A673 (cell line): Measurements from ENCODE around the gene PRKACG. TPM values are rescaled to one million over a fixed set of nuclear protein-coding genes. Genes with fewer than 3 reads are reported as not detected.

ENCODE experiments used
- BruUV-seq: library from RNA; stranded (reverse); fragments of 400-500 nt; replicated peaks from 2 replicates; lab custom pipeline; 2021; lab: Mats Ljungman, UMichigan
- CTCF ChIA-PET: fragments of 300-600 bp; sonication (Branson Sonifier 250); formaldehyde crosslinking; loops from one replicate; lab custom pipeline; 2022; ENCODE audit warnings: antibody characterized with exemption; lab: Charles Lee
- POLR2A ChIA-PET: fragments of 300-600 bp; sonication (Branson Sonifier 250); formaldehyde crosslinking; loops from one replicate; lab custom pipeline; 2022; ENCODE audit warnings: antibody characterized with exemption; ENCODE audit not compliant: low non-redundant PET; lab: Charles Lee
- DNase-seq: peaks from one replicate; pipeline ENCODE4 v3.0.0-alpha.2; 2015; ENCODE audit warnings: low spot score
- H3K27ac ChIP-seq: fragments of 200-600 bp; sonication (generic); 2 replicates; pipeline ENCODE4 v1.5.1; 2016; ENCODE audit warnings: mixed run types, low read depth, mild to moderate bottlenecking, mixed read lengths, antibody characterized with exemption, low read length; ENCODE audit not compliant: poor library complexity, severe bottlenecking
- H3K27me3 ChIP-seq: fragments of 200-600 bp; sonication (generic); replicated peaks from 2 replicates; pipeline ENCODE4 v1.6.1; 2017; ENCODE audit warnings: mixed run types, low read depth, mild to moderate bottlenecking, mixed read lengths, antibody characterized with exemption, low read length; ENCODE audit not compliant: insufficient read depth, poor library complexity
- H3K36me3 ChIP-seq: fragments of 200-600 bp; sonication (generic); 2 replicates; pipeline ENCODE4 v1.6.1; 2016; ENCODE audit warnings: mixed run types, mild to moderate bottlenecking, mixed read lengths, antibody characterized with exemption, low read length; ENCODE audit not compliant: insufficient read depth, poor library complexity, severe bottlenecking
- H3K4me1 ChIP-seq: fragments of 200-600 bp; sonication (generic); 2 replicates; pipeline ENCODE4 v1.6.1; 2017; ENCODE audit warnings: mixed run types, mild to moderate bottlenecking, mixed read lengths, antibody characterized with exemption, low read length; ENCODE audit not compliant: insufficient read depth, poor library complexity, severe bottlenecking
- H3K4me3 ChIP-seq: fragments of 200-600 bp; sonication (generic); 2 replicates; pipeline ENCODE4 v1.5.1; 2016; ENCODE audit warnings: low read depth, mixed run types, mild to moderate bottlenecking, mixed read lengths, low read length; ENCODE audit not compliant: poor library complexity, severe bottlenecking
- H3K9me3 ChIP-seq: fragments of 200-600 bp; sonication (generic); 2 replicates; pipeline ENCODE4 v1.6.1; 2016; ENCODE audit warnings: mixed run types, low read depth, mild to moderate bottlenecking, mixed read lengths, antibody characterized with exemption, low read length; ENCODE audit not compliant: poor library complexity, severe bottlenecking
- CTCF ChIP-seq: fragments of 300-800, 200-600 bp; sonication (generic); conservative IDR thresholded peaks from 2 replicates; pipeline ENCODE4 v1.5.1; 2017; ENCODE audit warnings: low read depth, mild to moderate bottlenecking, antibody characterized with exemption, low read length, moderate library complexity, mixed read lengths
- EZH2 ChIP-seq: fragments of 200-600 bp; sonication (generic); IDR thresholded peaks from 2 replicates; pipeline ENCODE4 v1.6.1; 2017; ENCODE audit warnings: borderline replicate concordance, low read depth, mild to moderate bottlenecking, mixed read lengths, antibody characterized with exemption, low read length; ENCODE audit not compliant: poor library complexity, severe bottlenecking
- intact Hi-C: fragments of 100-400 bp; cut with micrococcal nuclease; formaldehyde crosslinking; loops from one replicate; pipeline ENCODE4 v1.10.0; 2022; ENCODE audit not compliant: unreplicated experiment
- total RNA-seq: library from RNA; stranded (reverse); gene quantifications from 2 replicates; pipeline ENCODE4 v1.2.3, GENCODE V29; 2021

Gene PRKACG
- total RNA-seq, 1 experiment from 2014 or later, result not detected

GRCh38 chr9:68979538-68980314, 34.2 kb downstream of the PRKACG start:
- peak; percentile 9 for DNase-seq
- ChIA-PET POLR2A (no interaction called here), CTCF (interaction anchor here (0.5 kb wide), 1 partner anchor 18 kb away, joined by 3 read pairs; no protein-coding TSS in a partner anchor)
- Histone ChIP-seq H3K27me3 (peaks cover 10% of the 10 kb centered on the region), H3K9me3 (no peaks in the 10 kb centered on the region), H3K4me3 (no peak overlapping the region), H3K36me3 (no peaks in the 10 kb centered on the region), H3K27ac (no peak overlapping the region), H3K4me1 (peaks cover 16% of the 10 kb centered on the region)
- no peak for TF ChIP-seq CTCF
- BruUV-seq, result no TSS peak
- intact Hi-C loops, result no loop called here

- ChIA-PET POLR2A (no interaction called here), CTCF (no interaction called here)
- TF ChIP-seq CTCF (no peak), EZH2 (no peak)
- no TSS peak for BruUV-seq
- no peak overlapping the region for H3K4me3 ChIP-seq
- peaks cover 16% of the 10 kb centered on the region for H3K4me1 ChIP-seq
- H3K27me3 ChIP-seq, result peaks cover 6% of the 10 kb centered on the region
- DNase-seq, result no peak
- H3K27ac ChIP-seq, result no peak overlapping the region
- intact Hi-C loops, result no loop called here
- H3K9me3 ChIP-seq, result no peaks in the 10 kb centered on the region
- no peaks in the 10 kb centered on the region for H3K36me3 ChIP-seq
Observed at GRCh38 chr9:68978501-68978900, 35.4 kb downstream of the PRKACG start.

DNA sequence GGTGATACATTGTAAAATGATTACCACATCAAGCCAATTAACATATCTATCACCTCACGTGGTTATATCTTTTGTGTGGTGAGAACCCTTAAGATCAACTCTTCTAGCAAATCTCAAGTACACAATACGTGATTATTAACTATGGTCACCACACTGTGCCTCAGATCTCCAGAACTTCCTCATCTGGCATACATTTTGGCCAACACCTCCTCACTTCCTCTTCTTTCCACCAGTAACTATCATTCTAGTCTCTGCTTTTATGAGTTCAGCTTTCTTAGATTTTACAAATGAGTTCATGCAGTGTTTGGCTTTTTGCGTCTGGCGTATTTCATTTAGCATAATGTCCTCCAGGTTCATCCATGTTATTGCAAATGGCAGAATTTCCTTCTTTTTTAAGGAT, 35.8 kb downstream of the PRKACG start:
- Histone ChIP-seq H3K27ac (no peak overlapping the region), H3K4me3 (no peak overlapping the region), H3K27me3 (peaks cover 6% of the 10 kb centered on the region), H3K36me3 (no peaks in the 10 kb centered on the region), H3K4me1 (peaks cover 16% of the 10 kb centered on the region), H3K9me3 (no peaks in the 10 kb centered on the region)
- no peak for DNase-seq
- no TSS peak for BruUV-seq
- CTCF ChIA-PET, result no interaction called here
- intact Hi-C loops, result no loop called here
- POLR2A ChIA-PET, result no interaction called here
- TF ChIP-seq EZH2 (no peak), CTCF (no peak)
